PC-3 (cell line): ENCODE measurements around the gene RAPGEF4. TPM values are rescaled to one million over a fixed set of nuclear protein-coding genes. Genes with fewer than 3 reads are reported as not detected.

ENCODE experiments used
- ATAC-seq: fragments of 200-7000 bp; cut with Tn5 transposase; 2 replicates; pipeline ENCODE4 v1.9.1; 2020; ENCODE audit warnings: mild to moderate bottlenecking, moderate library complexity
- BruUV-seq: library from RNA; stranded (reverse); fragments of 400-500 nt; replicated peaks from 2 replicates; lab custom pipeline; 2021; lab: Mats Ljungman, UMichigan
- CTCF ChIA-PET: fragments of 300-600 bp; sonication (Branson Sonifier 250); formaldehyde crosslinking; loops from one replicate; lab custom pipeline; 2022; ENCODE audit warnings: antibody characterized with exemption; lab: Charles Lee
- POLR2A ChIA-PET: fragments of 300-600 bp; sonication (Branson Sonifier 250); formaldehyde crosslinking; loops from one replicate; lab custom pipeline; 2022; ENCODE audit warnings: antibody characterized with exemption; ENCODE audit not compliant: unreplicated experiment; lab: Charles Lee
- DNase-seq: peaks from one replicate; pipeline ENCODE4 v3.0.0-alpha.2; 2015
- H2AFZ ChIP-seq: fragments of 300-600 bp; sonication (generic); 2 replicates; pipeline ENCODE4 v1.6.0; 2016; ENCODE audit warnings: antibody characterized with exemption, low read length
- H3F3A ChIP-seq: fragments of 300-600 bp; sonication (generic); one replicate; pipeline ENCODE4 v1.6.0; 2017; ENCODE audit warnings: antibody characterized with exemption, low read length, control low read depth, mild to moderate bottlenecking; ENCODE audit not compliant: unreplicated experiment
- H3K27ac ChIP-seq: fragments of 300-600 bp; sonication (generic); 2 replicates; pipeline ENCODE4 v1.5.1; 2016; ENCODE audit warnings: mild to moderate bottlenecking, low read length
- H3K27me3 ChIP-seq: fragments of 300-600 bp; sonication (generic); 2 replicates; pipeline ENCODE4 v1.6.1; 2016; ENCODE audit warnings: low read length, mixed read lengths
- H3K36me3 ChIP-seq: fragments of 300-600 bp; sonication (generic); 2 replicates; pipeline ENCODE4 v1.6.1; 2016; ENCODE audit warnings: low read depth, mixed run types, low read length, mixed read lengths
- H3K4me1 ChIP-seq: fragments of 300-600 bp; sonication (generic); 2 replicates; pipeline ENCODE4 v1.5.1; 2016; ENCODE audit warnings: low read length; ENCODE audit not compliant: insufficient read depth
- H3K4me2 ChIP-seq: fragments of 300-600 bp; sonication (generic); 2 replicates; pipeline ENCODE4 v1.6.0; 2016; ENCODE audit warnings: low read length
- H3K4me3 ChIP-seq: fragments of 300-600 bp; sonication (generic); 2 replicates; pipeline ENCODE4 v1.5.1; 2016; ENCODE audit warnings: mild to moderate bottlenecking, low read length, mixed read lengths
- H3K79me2 ChIP-seq: fragments of 300-600 bp; sonication (generic); 2 replicates; pipeline ENCODE4 v1.6.1; 2017; ENCODE audit warnings: low read length, mixed read lengths
- H3K9ac ChIP-seq: fragments of 300-600 bp; sonication (generic); 2 replicates; pipeline ENCODE4 v1.6.0; 2016; ENCODE audit warnings: mild to moderate bottlenecking, low read length
- H3K9me2 ChIP-seq: fragments of 300-600 bp; sonication (generic); replicated peaks from 2 replicates; pipeline ENCODE4 v1.6.1; 2016; ENCODE audit warnings: mixed run types, low read length, mixed read lengths
- H3K9me3 ChIP-seq: fragments of 300-600 bp; sonication (generic); 2 replicates; pipeline ENCODE4 v1.6.1; 2016; ENCODE audit warnings: low read length, mixed read lengths
- H4K20me1 ChIP-seq: fragments of 300-600 bp; sonication (generic); 2 replicates; pipeline ENCODE4 v1.6.1; 2016; ENCODE audit warnings: low read length, mixed read lengths
- CTCF ChIP-seq: fragments of 300-600 bp; sonication (generic); conservative IDR thresholded peaks from 2 replicates; pipeline ENCODE4 v1.5.1; 2017; ENCODE audit warnings: antibody characterized with exemption, low read depth, mild to moderate bottlenecking, low read length
- EZH2 ChIP-seq: fragments of 300-600 bp; sonication (generic); IDR thresholded peaks from one replicate; pipeline ENCODE4 v1.6.1; 2017; ENCODE audit warnings: antibody characterized with exemption, mild to moderate bottlenecking, low read length; ENCODE audit not compliant: unreplicated experiment
- EZH2phosphoT487 ChIP-seq: fragments of 300-600 bp; sonication (generic); IDR thresholded peaks from 2 replicates; pipeline ENCODE4 v1.6.1; 2018; ENCODE audit warnings: mild to moderate bottlenecking, antibody characterized with exemption, low read length, borderline replicate concordance
- intact Hi-C: fragments of 100-400 bp; cut with micrococcal nuclease; formaldehyde crosslinking; loops from 2 replicates; pipeline ENCODE4 v1.9.0; 2023
- total RNA-seq: library from RNA; depleted of rRNA; stranded (reverse); fragments of >200 nt; gene quantifications from 2 replicates; pipeline ENCODE4 v1.2.3, GENCODE V29; 2014

The RAPGEF4 gene
- total RNA-seq, 1 experiment from 2014 or later: 0.87 TPM

GRCh38 chr2:172821370-172822338 is 86.0 kb downstream of the RAPGEF4 start:
- H3K27ac ChIP-seq: no peak overlapping the region
- POLR2A ChIA-PET: no interaction called here
- ATAC-seq: no peak
- intact Hi-C loops: no loop called here
- no peaks in the 10 kb centered on the region for H3K79me2 ChIP-seq
- no peaks in the 10 kb centered on the region for H3K36me3 ChIP-seq
- no peak for TF ChIP-seq EZH2
- no peak for TF ChIP-seq EZH2phosphoT487
- no peak for TF ChIP-seq CTCF
- no peak for DNase-seq
- H3K9me3 ChIP-seq: no peaks in the 10 kb centered on the region
- no peak overlapping the region for H3K4me3 ChIP-seq
- CTCF ChIA-PET: interaction anchor here (0.6 kb wide), 1 partner anchor 107 kb away, joined by 11 read pairs; no protein-coding TSS in a partner anchor
- H4K20me1 ChIP-seq: no peaks in the 10 kb centered on the region
- H3K27me3 ChIP-seq: no peaks in the 10 kb centered on the region
- no peaks in the 10 kb centered on the region for H3K9me2 ChIP-seq
- no peak overlapping the region for H3K4me2 ChIP-seq
- BruUV-seq: no TSS peak
- H2AFZ ChIP-seq: no peak overlapping the region
- no peaks in the 10 kb centered on the region for H3K4me1 ChIP-seq
- no peaks in the 10 kb centered on the region for H3F3A ChIP-seq
- H3K9ac ChIP-seq: no peak overlapping the region

GRCh38 chr2:172822585-172822984 is 86.9 kb downstream of the RAPGEF4 start:
- Histone ChIP-seq H3K9me2 (no peaks in the 10 kb centered on the region), H3F3A (no peaks in the 10 kb centered on the region), H3K9ac (no peak overlapping the region), H3K4me3 (no peak overlapping the region), H3K27ac (no peak overlapping the region), H3K9me3 (no peaks in the 10 kb centered on the region), H2AFZ (no peak overlapping the region), H4K20me1 (no peaks in the 10 kb centered on the region), H3K79me2 (no peaks in the 10 kb centered on the region), H3K4me2 (no peak overlapping the region), H3K36me3 (no peaks in the 10 kb centered on the region), H3K4me1 (no peaks in the 10 kb centered on the region), H3K27me3 (no peaks in the 10 kb centered on the region)
- BruUV-seq: no TSS peak
- DNase-seq (no peak), ATAC-seq (no peak)
- intact Hi-C loops: no loop called here
- TF ChIP-seq CTCF (no peak), EZH2phosphoT487 (no peak)
- ChIA-PET POLR2A (no interaction called here), CTCF (no interaction called here)
